ENCODE measurements around the gene TP53AIP1. TPM values are rescaled to one million over a fixed set of nuclear protein-coding genes. Genes with fewer than 3 reads are reported as not detected.
A peak's percentile ranks its signal among the peaks of the same experiment; 100 is the strongest.

The TP53AIP1 gene
- polyA plus RNA-seq, 2 of the 4 experiments (the other 2 are of a cell fraction): 0.03 to 0.08 TPM

- DNase-seq (ENCODE audit: low read depth in 1 of 2, low spot score in 1 of 2) (no peak), FAIRE-seq (no peak), ATAC-seq (no peak)
- H3K4me2 ChIP-seq: no peak overlapping the region
- CTCF ChIA-PET: interaction anchor here (0.6 to 2.6 kb wide), 3 partner anchors 25 to 1306 kb away, joined by 3 to 11 read pairs (median 4); no protein-coding TSS in a partner anchor
- TF ChIP-seq RFX5 (IDR thresholded peaks at IDR 0.05) (no peak), JUNB (IDR thresholded peaks at IDR 0.05) (no peak), RAD21 (conservative IDR thresholded peaks at IDR 0.05 in 1 of 2, IDR thresholded peaks at IDR 0.05 in 1 of 2) (no peak), NFE2L2 (conservative IDR thresholded peaks at IDR 0.05; ENCODE audit: low read length) (no peak), MYC (IDR thresholded peaks at IDR 0.05; ENCODE audit: borderline replicate concordance, low read length) (no peak), REST (IDR thresholded peaks at IDR 0.05) (no peak), E2F6 (IDR thresholded peaks at IDR 0.05; ENCODE audit: borderline replicate concordance, low read depth) (no peak), CBX8 (IDR thresholded peaks at IDR 0.05) (no peak), RCOR1 (IDR thresholded peaks at IDR 0.05; ENCODE audit: low read depth, low read length) (no peak), KDM1A (IDR thresholded peaks at IDR 0.05; ENCODE audit: low read depth) (no peak), MAX (IDR thresholded peaks at IDR 0.05) (no peak), HOXA7 (CRISPR knock-in tag; IDR thresholded peaks at IDR 0.05) (no peak), FOXS1 (CRISPR knock-in tag; IDR thresholded peaks at IDR 0.05) (no peak)
- H3K27ac ChIP-seq: no peak overlapping the region
- POLR2A ChIA-PET: no interaction called here
- H3K4me3 ChIP-seq: no peak overlapping the region
- no peaks in the 10 kb centered on the region for H3K4me1 ChIP-seq
- no peaks in the 10 kb centered on the region for H3K9me3 ChIP-seq
- 70% methylated on average over 4 of the region's 7 CpGs for WGBS (ENCODE audit: missing lambda C conversion rate)
Observed at GRCh38 chr11:128981254-128981653, 38.6 kb upstream of the TP53AIP1 start.

GRCh38 chr11:128970598-128971190, 28.0 kb upstream of the TP53AIP1 start:
- FAIRE-seq (no peak), DNase-seq (ENCODE audit: low read depth in 1 of 2, low spot score in 1 of 2) (no peak), ATAC-seq (no peak)
- H3K4me1 ChIP-seq: no peaks in the 10 kb centered on the region
- H3K9me3 ChIP-seq: no peaks in the 10 kb centered on the region
- 91% methylated on average over 5 of the region's 13 CpGs for WGBS (ENCODE audit: missing lambda C conversion rate)
- no peak overlapping the region for H3K4me2 ChIP-seq
- H3K4me3 ChIP-seq: no peak overlapping the region
- no peak overlapping the region for H3K27ac ChIP-seq
- CTCF ChIA-PET: interaction anchor here (1.0 to 1.4 kb wide), 2 partner anchors 14 to 361 kb away, joined by 3 to 4 read pairs; no protein-coding TSS in a partner anchor
- POLR2A ChIA-PET: no interaction called here
- TF ChIP-seq ZFP36 (IDR thresholded peaks at IDR 0.05; ENCODE audit: borderline replicate concordance, partially characterized antibody) (no peak), KDM1A (IDR thresholded peaks at IDR 0.05; ENCODE audit: low read depth) (no peak), PBX3 (IDR thresholded peaks at IDR 0.05) (no peak)

- H3K27ac ChIP-seq: no peak overlapping the region
- H3K4me3 ChIP-seq: no peak overlapping the region
- H3K9me3 ChIP-seq: no peaks in the 10 kb centered on the region
- no peaks in the 10 kb centered on the region for H3K4me1 ChIP-seq
- ChIA-PET POLR2A (no interaction called here), CTCF (no interaction called here)
- no peak overlapping the region for H3K4me2 ChIP-seq
- WGBS (ENCODE audit: missing lambda C conversion rate): 77% methylated on average over 5 of the region's 9 CpGs
- peak in 1 of 2 experiments; percentile 64; a peak in 3 of 6 replicates for ATAC-seq
- TF ChIP-seq FOXS1 (CRISPR knock-in tag; IDR thresholded peaks at IDR 0.05) (no peak), CEBPB (IDR thresholded peaks at IDR 0.05) (no peak), ELK1 (IDR thresholded peaks at IDR 0.05; ENCODE audit: low read depth, low read length) (no peak), POLR2AphosphoS2 (conservative IDR thresholded peaks at IDR 0.05; ENCODE audit: low read length) (no peak), ZSCAN20 (CRISPR knock-in tag; IDR thresholded peaks at IDR 0.05) (no peak), PHF8 (IDR thresholded peaks at IDR 0.05; ENCODE audit: borderline replicate concordance, low read depth) (no peak), HMGXB4 (CRISPR knock-in tag; IDR thresholded peaks at IDR 0.05; ENCODE audit: borderline replicate concordance) (no peak), SMC3 (IDR thresholded peaks at IDR 0.05) (no peak), KDM1A (IDR thresholded peaks at IDR 0.05; ENCODE audit: low read depth) (no peak), HOXB5 (CRISPR knock-in tag; IDR thresholded peaks at IDR 0.05) (no peak), RFX5 (IDR thresholded peaks at IDR 0.05) (no peak)
- FAIRE-seq: no peak
- DNase-seq (ENCODE audit: low read depth in 1 of 2, low spot score in 1 of 2): no peak
Observed at GRCh38 chr11:128968916-128969315, 26.2 kb upstream of the TP53AIP1 start.

All from A549 (cell line).